Right atrium auricular region (tissue), 2 donors: Measurements from ENCODE around the gene MTOR. TPM values are rescaled to one million over a fixed set of nuclear protein-coding genes. Genes with fewer than 3 reads are reported as not detected.

ENCODE experiments used
- DNase-seq: peaks from one replicate; pipeline ENCODE4 v3.0.0-alpha.2; 2019; ENCODE audit warnings: low spot score
- H3K27ac ChIP-seq, 2 donors: fragments of 200-600 bp; sonication (generic); 1 replicate in 1 of 2; 2 replicates in 1 of 2; pipeline ENCODE4 v1.5.1; 2016 to 2019
- H3K27me3 ChIP-seq, 2 donors: fragments of 200-600 bp; sonication (generic); one replicate each; pipeline versions ENCODE4 v1.5.1 to v1.6.0; 2017 to 2019
- H3K36me3 ChIP-seq: fragments of 200-600 bp; sonication (generic); one replicate; pipeline ENCODE4 v1.5.1; 2016
- H3K4me1 ChIP-seq, 2 donors: fragments of 200-600 bp; sonication (generic); one replicate each; pipeline versions ENCODE4 v1.5.1 to v1.6.0; 2017 to 2019
- H3K4me3 ChIP-seq, 2 donors: fragments of 200-600 bp; sonication (generic); 1 replicate in 1 of 2; 2 replicates in 1 of 2; pipeline ENCODE4 v1.5.1; 2017 to 2019; ENCODE audit warnings: mild to moderate bottlenecking in 1 of 2, moderate library complexity in 1 of 2
- H3K9me3 ChIP-seq, 2 donors: fragments of 200-600 bp; sonication (generic); one replicate each; pipeline ENCODE4 v1.5.1; 2019
- CTCF ChIP-seq, 2 donors: fragments of 200-600 bp; sonication (generic); IDR thresholded peaks; one replicate each; pipeline ENCODE4 v1.5.1; 2019; ENCODE audit warnings: antibody characterized with exemption in 2 of 2
- total RNA-seq, 2 donors: library from RNA; depleted of rRNA; stranded (reverse); fragments of >200 nt; gene quantifications; one replicate each; pipeline ENCODE4 v1.1.0, GENCODE V29; 2016

The MTOR gene
- total RNA-seq, 2 donors from 2014 or later = 28.1 to 36.0 TPM

- DNase-seq = no peak
- TF ChIP-seq CTCF (IDR thresholded peaks at IDR 0.05) = no peak
- H3K27ac ChIP-seq = no peak overlapping the region
- H3K27me3 ChIP-seq = no peaks in the 10 kb centered on the region
- H3K4me3 ChIP-seq = no peak overlapping the region
- H3K9me3 ChIP-seq = no peaks in the 10 kb centered on the region
- H3K4me1 ChIP-seq = no peaks in the 10 kb centered on the region
- H3K36me3 ChIP-seq = peaks cover 75% of the 10 kb centered on the region
Measured at GRCh38 chr1:11229203-11229602, 33.1 kb downstream of the MTOR start.

DNA sequence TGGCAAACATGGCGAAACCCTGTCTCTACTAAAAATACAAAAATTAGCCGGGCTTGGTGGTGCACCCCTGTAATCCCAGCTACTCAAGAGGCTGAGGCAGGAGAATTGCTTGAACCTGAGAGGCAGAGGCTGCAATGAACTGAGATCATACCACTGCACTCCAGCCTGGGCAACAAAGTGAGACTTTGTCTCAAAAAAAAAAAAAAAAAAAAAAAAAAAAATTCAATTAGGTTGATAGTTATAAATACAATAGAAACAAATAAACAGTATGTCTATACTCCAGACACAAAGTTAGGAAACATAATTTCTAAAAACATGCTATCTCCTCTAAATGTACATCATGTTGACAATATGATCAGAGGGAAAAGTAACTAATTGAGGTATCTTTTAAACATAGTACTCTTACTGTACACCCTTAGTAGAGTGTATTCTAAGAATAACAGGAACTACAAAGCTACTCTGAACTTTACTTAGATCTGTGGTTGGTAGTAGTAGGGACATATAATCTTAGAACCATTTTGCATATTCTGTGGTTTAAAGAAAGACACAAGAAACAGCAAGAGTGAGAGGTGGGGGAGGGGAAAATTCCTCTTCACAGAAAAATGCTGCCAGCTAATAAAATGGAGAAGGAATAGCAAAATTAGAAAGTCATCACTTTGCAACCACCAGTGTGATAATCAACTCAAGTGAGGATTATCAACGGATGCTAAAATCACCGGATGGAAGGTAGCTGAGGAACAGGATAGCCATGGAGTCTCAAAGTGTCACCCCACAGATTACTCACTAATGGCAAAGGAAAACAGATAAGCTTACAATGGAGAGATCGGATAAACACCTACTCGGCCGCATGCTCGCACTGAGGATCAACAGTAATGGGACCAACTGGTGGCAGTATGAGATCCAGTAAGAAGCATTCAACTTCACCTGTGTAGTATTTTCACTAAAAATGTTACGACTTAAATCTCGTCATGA, 35.0 kb downstream of the MTOR start:
- H3K27me3 ChIP-seq = no peaks in the 10 kb centered on the region
- no peaks in the 10 kb centered on the region for H3K4me1 ChIP-seq
- no peak overlapping the region for H3K4me3 ChIP-seq
- no peak overlapping the region for H3K27ac ChIP-seq
- no peak for DNase-seq
- H3K36me3 ChIP-seq = peaks cover 57% of the 10 kb centered on the region
- no peak for TF ChIP-seq CTCF (IDR thresholded peaks at IDR 0.05)
- H3K9me3 ChIP-seq = no peaks in the 10 kb centered on the region

- TF ChIP-seq CTCF (IDR thresholded peaks at IDR 0.05) = no peak
- peaks cover 76% of the 10 kb centered on the region for H3K36me3 ChIP-seq
- no peak for DNase-seq
- no peaks in the 10 kb centered on the region for H3K4me1 ChIP-seq
- no peak overlapping the region for H3K4me3 ChIP-seq
- no peaks in the 10 kb centered on the region for H3K9me3 ChIP-seq
- no peak overlapping the region for H3K27ac ChIP-seq
- no peaks in the 10 kb centered on the region for H3K27me3 ChIP-seq
Measured at GRCh38 chr1:11216074-11216473, 46.3 kb downstream of the MTOR start.

DNA sequence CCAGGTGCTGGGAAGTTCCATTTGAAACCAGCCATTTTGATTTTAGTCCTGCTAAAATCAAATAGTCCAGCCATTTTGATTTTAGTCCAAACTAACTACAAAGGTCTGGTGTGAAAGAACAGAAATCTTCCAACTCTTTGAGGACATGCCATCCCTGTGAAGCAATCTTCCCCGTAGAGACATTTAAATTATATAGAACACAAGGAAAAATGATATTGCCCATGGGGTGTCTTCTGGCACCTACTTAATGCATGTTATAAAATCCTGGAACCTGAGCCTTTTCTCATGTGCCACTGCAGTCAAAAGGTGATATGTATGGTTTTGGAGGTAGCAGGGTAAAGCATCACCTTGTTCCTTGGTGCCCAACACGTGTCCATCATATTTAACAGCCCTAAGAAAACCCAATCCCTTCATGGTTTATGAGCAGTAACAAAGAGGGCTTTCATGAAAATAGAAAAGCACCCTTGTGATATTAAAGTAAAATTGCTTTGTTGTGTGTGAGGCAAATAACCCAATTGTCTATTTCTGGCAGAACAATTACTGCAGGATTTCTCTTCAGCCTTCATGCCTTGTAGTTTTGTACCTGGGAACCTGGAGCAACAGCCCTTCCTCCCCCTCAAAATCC, 46.9 kb downstream of the MTOR start:
- DNase-seq = no peak
- TF ChIP-seq CTCF (IDR thresholded peaks at IDR 0.05) = no peak
- Histone ChIP-seq H3K36me3 (peaks cover 82% of the 10 kb centered on the region), H3K9me3 (no peaks in the 10 kb centered on the region), H3K4me1 (no peaks in the 10 kb centered on the region), H3K4me3 (no peak overlapping the region), H3K27me3 (no peaks in the 10 kb centered on the region), H3K27ac (no peak overlapping the region)

GRCh38 chr1:11214698-11215380, 47.5 kb downstream of the MTOR start:
- Histone ChIP-seq H3K27me3 (no peaks in the 10 kb centered on the region), H3K4me1 (no peaks in the 10 kb centered on the region), H3K27ac (no peak overlapping the region), H3K9me3 (no peaks in the 10 kb centered on the region), H3K36me3 (peaks cover 88% of the 10 kb centered on the region), H3K4me3 (no peak overlapping the region)
- no peak for DNase-seq
- no peak for TF ChIP-seq CTCF (IDR thresholded peaks at IDR 0.05)
